Mesendoderm (in vitro differentiated cells): ENCODE data around the gene CALCR.
"Not testable (repeated sequence)": the region's sequence is repeated elsewhere in the genome, so short reads cannot be mapped to it uniquely, and the experiment has no call there.

ENCODE experiments used
- DNase-seq: peaks from one replicate; pipeline ENCODE4 v3.0.0; 2013
- H2AK5ac ChIP-seq: 2 replicates; pipeline ENCODE4 v1.6.1; 2013; ENCODE audit warnings: low read length, inconsistent platforms
- H2BK120ac ChIP-seq: 2 replicates; pipeline ENCODE4 v1.6.1; 2013; ENCODE audit warnings: low read depth, mild to moderate bottlenecking, low read length, moderate library complexity, mixed read lengths
- H2BK15ac ChIP-seq: replicated peaks from 2 replicates; pipeline ENCODE4 v1.6.1; 2013; ENCODE audit warnings: low read depth, mild to moderate bottlenecking, moderate library complexity
- H2BK5ac ChIP-seq: 2 replicates; pipeline ENCODE4 v1.6.1; 2013; ENCODE audit warnings: low read length, inconsistent platforms
- H3K18ac ChIP-seq: 2 replicates; pipeline ENCODE4 v1.6.1; 2013; ENCODE audit warnings: mild to moderate bottlenecking, low read length, mixed read lengths
- H3K23ac ChIP-seq: one replicate; pipeline ENCODE4 v1.6.1; 2013; ENCODE audit warnings: low read length
- H3K27ac ChIP-seq: 2 replicates; pipeline ENCODE4 v1.5.1; 2013; ENCODE audit warnings: low read depth, mild to moderate bottlenecking, inconsistent platforms, low read length, moderate library complexity
- H3K27me3 ChIP-seq: 2 replicates; pipeline ENCODE4 v1.6.1; 2013; ENCODE audit warnings: low read length, control low read depth, mild to moderate bottlenecking, inconsistent platforms; ENCODE audit not compliant: insufficient read depth, poor library complexity
- H3K36me3 ChIP-seq: 2 replicates; pipeline ENCODE4 v1.6.1; 2013; ENCODE audit warnings: low read length, inconsistent platforms; ENCODE audit not compliant: control insufficient read depth, insufficient read depth
- H3K4ac ChIP-seq: one replicate; pipeline ENCODE4 v1.6.1; 2013; ENCODE audit warnings: low read depth, mild to moderate bottlenecking, low read length, moderate library complexity
- H3K4me1 ChIP-seq: 2 replicates; pipeline ENCODE4 v1.6.1; 2013; ENCODE audit warnings: low read depth, low read length, inconsistent platforms; ENCODE audit not compliant: control insufficient read depth
- H3K4me2 ChIP-seq: 2 replicates; pipeline ENCODE4 v1.6.1; 2013; ENCODE audit warnings: low read length
- H3K4me3 ChIP-seq: 2 replicates; pipeline ENCODE4 v1.5.1; 2013; ENCODE audit warnings: mild to moderate bottlenecking, low read length
- H3K56ac ChIP-seq: one replicate; pipeline ENCODE4 v1.6.1; 2013; ENCODE audit warnings: low read length
- H3K79me1 ChIP-seq: 2 replicates; pipeline ENCODE4 v1.6.1; 2013; ENCODE audit warnings: low read length, inconsistent platforms
- H3K79me2 ChIP-seq: 2 replicates; pipeline ENCODE4 v1.6.1; 2013; ENCODE audit warnings: mild to moderate bottlenecking, low read length; ENCODE audit not compliant: control insufficient read depth, insufficient read depth
- H3K9ac ChIP-seq: 2 replicates; pipeline ENCODE4 v1.6.1; 2013; ENCODE audit warnings: low read length, inconsistent platforms
- H4K5ac ChIP-seq: one replicate; pipeline ENCODE4 v1.6.1; 2013; ENCODE audit warnings: low read length
- H4K8ac ChIP-seq: one replicate; pipeline ENCODE4 v1.6.1; 2013; ENCODE audit warnings: low read depth, mild to moderate bottlenecking, control low read depth, low read length, moderate library complexity
- WGBS: extraction: QIAGEN DNeasy Blood & Tissue Kit; methylation state at CpG from one replicate; pipeline ENCODE4 v1.1.7; 2013; ENCODE audit warnings: low lambda C conversion rate, missing lambda C conversion rate; ENCODE audit not compliant: insufficient coverage; ENCODE audit errors: extremely low coverage; 5-methylcytosine and 5-hydroxymethylcytosine counted together

Gene CALCR

GRCh38 chr7:93601363-93601762, 26.8 kb upstream of the CALCR start:
- Histone ChIP-seq H3K27me3 (no peaks in the 10 kb centered on the region), H3K4ac (no peak overlapping the region), H3K18ac (no peak overlapping the region), H3K27ac (no peak overlapping the region), H2BK15ac (no peak overlapping the region), H3K56ac (no peak overlapping the region), H3K23ac (no peak overlapping the region), H4K8ac (no peak overlapping the region), H3K79me1 (no peaks in the 10 kb centered on the region), H3K79me2 (no peaks in the 10 kb centered on the region), H2BK5ac (no peak overlapping the region), H3K4me1 (peaks cover 2% of the 10 kb centered on the region), H2AK5ac (no peak overlapping the region), H2BK120ac (no peak overlapping the region), H4K5ac (no peak overlapping the region), H3K4me2 (no peak overlapping the region), H3K36me3 (no peaks in the 10 kb centered on the region), H3K9ac (no peak overlapping the region), H3K4me3 (no peak overlapping the region)
- peak; percentile 31 for DNase-seq
- WGBS: no CpG with 5 or more reads among the region's 1 CpG

GRCh38 chr7:93594250-93594649, 19.7 kb upstream of the CALCR start:
- Histone ChIP-seq H3K79me2 (no peaks in the 10 kb centered on the region), H2BK15ac (no peak overlapping the region), H3K27ac (no peak overlapping the region), H3K23ac (no peak overlapping the region), H3K18ac (no peak overlapping the region), H3K4me2 (no peak overlapping the region), H2AK5ac (no peak overlapping the region), H2BK5ac (no peak overlapping the region), H3K79me1 (no peaks in the 10 kb centered on the region), H3K4me3 (no peak overlapping the region), H3K4me1 (peaks cover 2% of the 10 kb centered on the region), H3K27me3 (no peaks in the 10 kb centered on the region), H3K56ac (no peak overlapping the region), H4K5ac (no peak overlapping the region), H3K36me3 (no peaks in the 10 kb centered on the region), H3K4ac (no peak overlapping the region), H3K9ac (no peak overlapping the region), H2BK120ac (no peak overlapping the region), H4K8ac (no peak overlapping the region)
- no CpG with 5 or more reads among the region's 1 CpG for WGBS
- DNase-seq: no peak

GRCh38 chr7:93592588-93593266, 18.2 kb upstream of the CALCR start:
- Histone ChIP-seq H3K4ac (no peak overlapping the region), H4K5ac (no peak overlapping the region), H2BK15ac (no peak overlapping the region), H3K4me2 (no peak overlapping the region), H3K4me1 (no peaks in the 10 kb centered on the region), H3K23ac (no peak overlapping the region), H3K27me3 (no peaks in the 10 kb centered on the region), H3K18ac (no peak overlapping the region), H3K79me1 (no peaks in the 10 kb centered on the region), H2BK5ac (no peak overlapping the region), H2BK120ac (no peak overlapping the region), H4K8ac (no peak overlapping the region), H3K79me2 (no peaks in the 10 kb centered on the region), H3K56ac (no peak overlapping the region), H3K27ac (no peak overlapping the region), H3K9ac (no peak overlapping the region), H3K4me3 (no peak overlapping the region), H2AK5ac (no peak overlapping the region), H3K36me3 (no peaks in the 10 kb centered on the region)
- WGBS: no CpG with 5 or more reads among the region's 1 CpG
- no peak for DNase-seq

GRCh38 chr7:93591224-93592050, 16.9 kb upstream of the CALCR start:
- not testable (repeated sequence) for DNase-seq, H3K4me3 ChIP-seq, H3K4me2 ChIP-seq, H2BK15ac ChIP-seq, H3K4ac ChIP-seq, H3K79me2 ChIP-seq, H3K27ac ChIP-seq, H3K79me1 ChIP-seq, H3K36me3 ChIP-seq, H3K4me1 ChIP-seq, H4K8ac ChIP-seq, H3K27me3 ChIP-seq, H3K9ac ChIP-seq, H3K23ac ChIP-seq, H2AK5ac ChIP-seq, H3K56ac ChIP-seq, H3K18ac ChIP-seq, H2BK120ac ChIP-seq, H2BK5ac ChIP-seq, H4K5ac ChIP-seq
- no CpG with 5 or more reads among the region's 34 CpGs for WGBS

GRCh38 chr7:93586479-93586865, 11.9 kb upstream of the CALCR start:
- H3K27ac ChIP-seq, H3K4me3 ChIP-seq, H3K4me2 ChIP-seq, H3K56ac ChIP-seq, H2BK120ac ChIP-seq, H2BK15ac ChIP-seq, H4K8ac ChIP-seq, H3K9ac ChIP-seq, H3K27me3 ChIP-seq, H4K5ac ChIP-seq, H2BK5ac ChIP-seq, DNase-seq, H3K23ac ChIP-seq, H2AK5ac ChIP-seq, H3K79me1 ChIP-seq, H3K4ac ChIP-seq, H3K4me1 ChIP-seq, H3K36me3 ChIP-seq, H3K79me2 ChIP-seq, H3K18ac ChIP-seq: not testable (repeated sequence)
- no CpG with 5 or more reads among the region's 22 CpGs for WGBS
